ENCODE results near the gene DNAJC4.

- TF ChIP-seq, protein P1, sequence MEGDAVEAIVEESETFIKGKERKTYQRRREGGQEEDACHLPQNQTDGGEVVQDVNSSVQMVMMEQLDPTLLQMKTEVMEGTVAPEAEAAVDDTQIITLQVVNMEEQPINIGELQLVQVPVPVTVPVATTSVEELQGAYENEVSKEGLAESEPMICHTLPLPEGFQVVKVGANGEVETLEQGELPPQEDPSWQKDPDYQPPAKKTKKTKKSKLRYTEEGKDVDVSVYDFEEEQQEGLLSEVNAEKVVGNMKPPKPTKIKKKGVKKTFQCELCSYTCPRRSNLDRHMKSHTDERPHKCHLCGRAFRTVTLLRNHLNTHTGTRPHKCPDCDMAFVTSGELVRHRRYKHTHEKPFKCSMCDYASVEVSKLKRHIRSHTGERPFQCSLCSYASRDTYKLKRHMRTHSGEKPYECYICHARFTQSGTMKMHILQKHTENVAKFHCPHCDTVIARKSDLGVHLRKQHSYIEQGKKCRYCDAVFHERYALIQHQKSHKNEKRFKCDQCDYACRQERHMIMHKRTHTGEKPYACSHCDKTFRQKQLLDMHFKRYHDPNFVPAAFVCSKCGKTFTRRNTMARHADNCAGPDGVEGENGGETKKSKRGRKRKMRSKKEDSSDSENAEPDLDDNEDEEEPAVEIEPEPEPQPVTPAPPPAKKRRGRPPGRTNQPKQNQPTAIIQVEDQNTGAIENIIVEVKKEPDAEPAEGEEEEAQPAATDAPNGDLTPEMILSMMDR (conservative IDR thresholded peaks at IDR 0.05 in 1 of 2, IDR thresholded peaks at IDR 0.05 in 1 of 2; ENCODE audit: extremely low read depth in 1 of 2, insufficient read depth in 1 of 2, low read depth in 1 of 2, low read length in 2 of 2): no peak
- TF ChIP-seq EZH2 (IDR thresholded peaks at IDR 0.05; ENCODE audit: borderline replicate concordance, low read length): no peak
Measured at GRCh38 chr11:64231546-64231945, 1.2 kb downstream of the DNAJC4 start.

All from mammary epithelial cell (primary cell).